ENCODE results near the gene L2HGDH. TPM values are rescaled to one million over a fixed set of nuclear protein-coding genes. Genes with fewer than 3 reads are reported as not detected.

Gene L2HGDH
- polyA plus RNA-seq, 3 donors, result 0.11 to 0.86 (median 0.48) TPM

GRCh38 chr14:50215416-50215815 lies 96.6 kb downstream of the L2HGDH start:
- WGBS (ENCODE audit: insufficient coverage), result no CpG with 5 or more reads among the region's 2 CpGs
- TF ChIP-seq, protein P1, sequence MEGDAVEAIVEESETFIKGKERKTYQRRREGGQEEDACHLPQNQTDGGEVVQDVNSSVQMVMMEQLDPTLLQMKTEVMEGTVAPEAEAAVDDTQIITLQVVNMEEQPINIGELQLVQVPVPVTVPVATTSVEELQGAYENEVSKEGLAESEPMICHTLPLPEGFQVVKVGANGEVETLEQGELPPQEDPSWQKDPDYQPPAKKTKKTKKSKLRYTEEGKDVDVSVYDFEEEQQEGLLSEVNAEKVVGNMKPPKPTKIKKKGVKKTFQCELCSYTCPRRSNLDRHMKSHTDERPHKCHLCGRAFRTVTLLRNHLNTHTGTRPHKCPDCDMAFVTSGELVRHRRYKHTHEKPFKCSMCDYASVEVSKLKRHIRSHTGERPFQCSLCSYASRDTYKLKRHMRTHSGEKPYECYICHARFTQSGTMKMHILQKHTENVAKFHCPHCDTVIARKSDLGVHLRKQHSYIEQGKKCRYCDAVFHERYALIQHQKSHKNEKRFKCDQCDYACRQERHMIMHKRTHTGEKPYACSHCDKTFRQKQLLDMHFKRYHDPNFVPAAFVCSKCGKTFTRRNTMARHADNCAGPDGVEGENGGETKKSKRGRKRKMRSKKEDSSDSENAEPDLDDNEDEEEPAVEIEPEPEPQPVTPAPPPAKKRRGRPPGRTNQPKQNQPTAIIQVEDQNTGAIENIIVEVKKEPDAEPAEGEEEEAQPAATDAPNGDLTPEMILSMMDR (IDR thresholded peaks at IDR 0.05), result no peak
- peaks cover 99% of the 10 kb centered on the region for H3K79me2 ChIP-seq (ENCODE audit: insufficient read depth, low read length)

DNA sequence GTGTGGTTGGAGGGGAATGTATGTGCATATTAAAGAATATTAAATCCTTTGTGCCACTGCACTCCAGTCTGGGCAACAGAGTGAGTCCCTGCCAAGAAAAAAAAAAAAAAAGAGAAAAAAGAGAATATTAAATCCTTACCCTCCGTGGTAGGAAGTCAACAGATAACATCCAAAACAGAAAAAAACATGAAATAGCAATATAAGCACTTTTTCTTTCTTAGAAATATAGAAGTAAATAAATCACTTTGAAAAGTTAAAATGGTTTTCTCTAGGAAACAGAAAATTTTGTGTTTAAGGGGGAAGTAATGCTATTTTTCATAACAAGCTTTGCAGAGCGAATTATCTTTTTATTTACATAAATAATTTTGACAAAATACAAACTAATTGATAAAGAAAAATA lies 98.2 kb downstream of the L2HGDH start:
- no peaks in the 10 kb centered on the region for H3K27me3 ChIP-seq (ENCODE audit: control insufficient read depth in 2 of 2, insufficient read depth in 2 of 2, low read length in 2 of 2)
- H3K4me2 ChIP-seq (replicated peaks; ENCODE audit: extremely low read depth, low read length, poor library complexity, severe bottlenecking), result no peak overlapping the region
- H3K36me3 ChIP-seq (replicated peaks in 1 of 2; ENCODE audit: control insufficient read depth in 1 of 2, insufficient read depth in 2 of 2, low read length in 2 of 2), result peaks cover 0 to 7% of the 10 kb centered on the region in 2 donors
- Mint-ChIP-seq H3K27me3 (ENCODE audit: low read depth in 3 of 3) (no peaks in the 10 kb centered on the region), H3K4me3 (no peak overlapping the region), H3K27ac (no peak overlapping the region), H3K36me3 (peaks cover 5 to 22% of the 10 kb centered on the region in 2 donors), H3K9me3 (no peaks in the 10 kb centered on the region), H3K4me1 (peaks cover 3% of the 10 kb centered on the region)
- H2AFZ ChIP-seq (ENCODE audit: insufficient read depth, low read depth, low read length, poor library complexity, severe bottlenecking), result no peak overlapping the region
- H3K79me2 ChIP-seq (ENCODE audit: insufficient read depth, low read length), result peaks cover 99% of the 10 kb centered on the region
- no CpG with 5 or more reads among the region's 2 CpGs for WGBS (ENCODE audit: insufficient coverage)
- no peaks in the 10 kb centered on the region for H3K9me3 ChIP-seq (replicated peaks in 1 of 2; ENCODE audit: control insufficient read depth in 1 of 2, insufficient read depth in 1 of 2, low read length in 2 of 2)
- no peaks in the 10 kb centered on the region for H3K4me1 ChIP-seq (ENCODE audit: control insufficient read depth in 1 of 2, insufficient read depth in 2 of 2, low read length in 2 of 2)
- TF ChIP-seq, protein P1 (IDR thresholded peaks at IDR 0.05), result no peak
- no peak overlapping the region for H3K27ac ChIP-seq (ENCODE audit: low read depth in 1 of 2, low read length in 2 of 2)
- H3K9ac ChIP-seq (ENCODE audit: insufficient read depth, low read length, poor library complexity, severe bottlenecking), result no peak overlapping the region
- no peak for DNase-seq
- H4K20me1 ChIP-seq (ENCODE audit: insufficient read depth, low read length), result peaks cover 100% of the 10 kb centered on the region
- H3K4me3 ChIP-seq (replicated peaks in 1 of 3; ENCODE audit: low read depth in 2 of 3, low read length in 3 of 3), result no peak overlapping the region
- intact Hi-C loops (cut with micrococcal nuclease), result no loop called here

More at GRCh38 chr14:50215416-50215815, 96.6 kb downstream of the L2HGDH start:
- Histone ChIP-seq H3K4me3 (replicated peaks in 1 of 3; ENCODE audit: low read depth in 2 of 3, low read length in 3 of 3) (no peak overlapping the region), H3K4me1 (ENCODE audit: control insufficient read depth in 1 of 2, insufficient read depth in 2 of 2, low read length in 2 of 2) (no peaks in the 10 kb centered on the region), H3K27me3 (ENCODE audit: control insufficient read depth in 2 of 2, insufficient read depth in 2 of 2, low read length in 2 of 2) (no peaks in the 10 kb centered on the region), H4K20me1 (ENCODE audit: insufficient read depth, low read length) (peaks cover 100% of the 10 kb centered on the region), H3K36me3 (replicated peaks in 1 of 2; ENCODE audit: control insufficient read depth in 1 of 2, insufficient read depth in 2 of 2, low read length in 2 of 2) (peaks cover 0 to 7% of the 10 kb centered on the region in 2 donors), H2AFZ (ENCODE audit: insufficient read depth, low read depth, low read length, poor library complexity, severe bottlenecking) (no peak overlapping the region), H3K27ac (ENCODE audit: low read depth in 1 of 2, low read length in 2 of 2) (no peak overlapping the region), H3K9ac (ENCODE audit: insufficient read depth, low read length, poor library complexity, severe bottlenecking) (no peak overlapping the region), H3K4me2 (replicated peaks; ENCODE audit: extremely low read depth, low read length, poor library complexity, severe bottlenecking) (no peak overlapping the region), H3K9me3 (replicated peaks in 1 of 2; ENCODE audit: control insufficient read depth in 1 of 2, insufficient read depth in 1 of 2, low read length in 2 of 2) (no peaks in the 10 kb centered on the region)
- intact Hi-C loops (cut with micrococcal nuclease), result no loop called here
- peaks cover 2 to 29% of the 10 kb centered on the region in 2 donors for H3K36me3 Mint-ChIP-seq
- H3K4me1 Mint-ChIP-seq, result peaks cover 8% of the 10 kb centered on the region
- H3K27me3 Mint-ChIP-seq (ENCODE audit: low read depth in 3 of 3), result no peaks in the 10 kb centered on the region
- H3K9me3 Mint-ChIP-seq, result no peaks in the 10 kb centered on the region
- H3K4me3 Mint-ChIP-seq, result no peak overlapping the region
- no peak overlapping the region for H3K27ac Mint-ChIP-seq
- DNase-seq, result no peak
